Measurements from ENCODE around the gene SNRPA.
"Not testable (repeated sequence)": the region's sequence is repeated elsewhere in the genome, so short reads cannot be mapped to it uniquely, and the experiment has no call there.

Gene SNRPA

GRCh38 chr19:40721936-40722661 lies 28.9 kb upstream of the SNRPA start:
- DNase-seq = no peak

DNA sequence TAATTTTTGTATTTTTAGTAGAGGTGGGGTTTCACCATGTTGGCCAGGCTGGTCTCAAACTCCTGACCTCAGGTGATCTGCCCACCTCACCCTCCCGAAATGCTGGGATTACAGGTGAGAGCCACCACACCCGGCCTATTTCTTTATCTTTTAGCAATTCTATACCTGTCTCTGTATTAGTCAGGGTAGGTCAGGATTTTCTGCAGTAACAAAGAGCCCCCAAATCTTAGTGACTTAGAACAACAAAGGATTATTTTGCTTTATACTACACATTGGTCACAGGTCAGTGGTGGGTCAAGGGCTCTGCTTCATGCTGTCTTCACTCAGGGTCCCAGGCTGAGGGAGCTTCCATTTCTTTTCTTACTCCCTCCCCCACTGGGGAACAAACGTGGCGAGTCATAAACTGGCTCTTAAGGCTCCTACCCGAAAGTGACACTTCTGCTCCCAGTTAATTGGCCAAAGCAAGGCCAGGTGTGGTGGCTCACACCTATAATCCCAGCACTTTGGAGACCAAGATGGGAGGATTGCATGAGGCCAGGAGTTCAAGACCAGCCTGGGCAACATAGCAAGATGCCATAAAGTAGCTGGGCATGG lies 27.2 kb upstream of the SNRPA start:
- no peak for DNase-seq

GRCh38 chr19:40724315-40724714 lies 26.7 kb upstream of the SNRPA start:
- DNase-seq = no peak

DNA sequence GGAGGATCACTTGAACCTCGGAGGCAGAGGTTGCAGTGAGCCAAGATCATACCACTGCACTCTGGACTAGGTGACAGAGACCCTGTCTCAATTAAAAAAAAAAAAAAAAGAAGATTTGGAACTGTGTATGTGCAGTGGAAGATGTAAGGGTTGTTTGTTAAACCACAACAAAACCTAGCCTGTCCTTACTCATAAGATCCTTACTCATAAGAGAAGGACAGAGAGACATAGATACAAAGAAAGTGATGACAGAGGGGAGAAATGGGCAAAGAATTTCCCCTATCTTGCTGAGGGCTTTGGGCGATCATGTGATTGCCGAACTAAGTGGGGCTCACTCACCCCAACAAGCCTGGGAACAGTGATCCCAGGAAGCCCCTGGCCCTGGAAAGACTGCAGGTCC lies 26.1 kb upstream of the SNRPA start:
- no peak for DNase-seq

DNA sequence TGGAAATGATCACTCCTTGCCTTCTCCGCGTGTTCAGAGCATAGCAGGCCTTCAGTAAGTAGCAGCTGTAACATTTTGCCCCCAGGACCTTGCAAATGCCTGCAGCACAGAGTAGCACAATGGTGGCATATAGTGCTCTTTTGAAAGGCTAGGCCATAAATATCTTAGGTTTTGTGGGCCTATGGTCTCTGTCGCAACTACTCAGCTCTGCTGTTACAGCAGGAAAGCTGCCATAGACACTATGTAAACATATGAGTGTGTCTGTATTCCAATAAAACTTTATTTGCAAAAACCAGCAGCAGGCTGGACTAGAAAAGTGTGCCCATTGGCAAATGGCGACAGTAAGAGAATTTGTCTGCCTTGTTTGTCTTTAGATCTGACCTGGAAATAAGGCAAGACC lies 24.7 kb upstream of the SNRPA start:
- no peak for DNase-seq

DNA sequence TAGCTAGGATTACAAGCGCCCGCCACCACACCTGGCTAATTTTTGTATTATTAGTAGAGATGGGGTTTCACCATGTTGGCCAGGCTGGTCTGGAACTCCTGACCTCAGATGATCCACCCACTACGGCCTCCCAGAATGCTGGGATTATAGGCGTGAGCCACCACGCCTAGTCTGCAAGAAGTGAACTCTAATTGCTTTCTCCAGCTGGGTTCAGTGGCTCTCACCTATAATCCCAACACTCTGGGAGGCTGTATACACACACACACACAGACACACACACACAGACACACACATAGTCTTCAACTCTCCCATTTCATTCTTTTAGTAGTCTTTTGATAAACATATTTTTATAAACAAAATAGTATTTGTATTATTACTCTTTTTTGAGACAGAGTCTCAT lies 20.9 kb upstream of the SNRPA start:
- DNase-seq = not testable (repeated sequence)

GRCh38 chr19:40732304-40732703 lies 18.7 kb upstream of the SNRPA start:
- not testable (repeated sequence) for DNase-seq

DNA sequence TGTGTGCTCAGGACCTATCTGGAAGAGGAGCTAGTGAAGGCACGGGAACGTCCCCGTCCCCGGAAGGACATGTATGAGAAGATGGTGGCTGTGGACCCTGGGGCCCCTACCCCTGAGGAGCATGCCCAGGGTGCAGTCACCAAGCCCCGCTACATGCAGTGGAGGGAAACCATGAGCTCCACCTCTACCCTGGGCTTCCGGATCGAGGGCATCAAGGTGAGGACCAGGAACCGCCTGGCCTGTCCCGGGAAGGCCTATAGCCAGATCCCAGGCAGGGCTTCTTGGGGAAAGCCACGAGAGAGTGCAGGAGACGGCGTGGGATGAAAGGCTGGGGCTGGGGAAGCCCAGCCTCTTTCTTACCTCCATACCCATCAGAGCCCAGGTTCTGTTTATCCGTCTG lies 17.9 kb upstream of the SNRPA start:
- no peak for DNase-seq

DNA sequence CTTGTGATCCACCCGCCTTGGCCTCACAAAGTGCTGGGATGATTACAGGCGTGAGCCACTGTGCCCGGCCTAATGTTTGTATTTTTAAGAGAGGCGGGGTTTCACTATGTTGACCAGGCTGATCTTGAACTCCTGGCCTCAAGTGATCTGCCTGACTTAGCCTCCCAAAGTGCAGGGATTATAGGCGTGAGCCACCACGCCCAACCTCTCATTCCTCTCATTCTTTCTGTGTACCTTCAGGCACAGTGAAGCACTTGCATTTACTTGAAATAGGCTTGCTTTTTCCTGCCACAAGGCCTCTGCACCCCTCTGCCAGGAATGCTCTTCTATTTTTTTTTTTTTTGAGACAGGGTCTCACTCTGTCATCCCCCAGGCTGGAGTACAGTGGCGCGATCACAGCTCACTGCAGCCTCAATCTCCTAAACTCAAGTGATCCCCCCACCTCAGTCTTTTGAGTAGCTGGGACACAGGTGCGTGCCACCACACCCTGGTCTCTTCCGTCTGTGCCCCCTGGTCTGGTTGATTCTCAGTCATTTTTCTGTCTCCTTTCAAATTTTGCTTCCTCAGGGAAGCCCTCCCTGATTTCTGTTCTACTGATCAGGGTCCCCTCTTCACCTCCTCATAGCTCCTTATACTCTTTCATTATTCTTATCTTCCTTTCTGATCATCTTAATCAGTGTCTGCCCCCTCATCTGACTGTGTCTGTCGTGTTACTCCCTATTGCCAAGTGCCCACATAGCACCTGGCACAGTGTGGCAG lies 15.8 kb upstream of the SNRPA start:
- DNase-seq = no peak

- DNase-seq = no peak
Observed at GRCh38 chr19:40736661-40737060, 14.3 kb upstream of the SNRPA start.

DNA sequence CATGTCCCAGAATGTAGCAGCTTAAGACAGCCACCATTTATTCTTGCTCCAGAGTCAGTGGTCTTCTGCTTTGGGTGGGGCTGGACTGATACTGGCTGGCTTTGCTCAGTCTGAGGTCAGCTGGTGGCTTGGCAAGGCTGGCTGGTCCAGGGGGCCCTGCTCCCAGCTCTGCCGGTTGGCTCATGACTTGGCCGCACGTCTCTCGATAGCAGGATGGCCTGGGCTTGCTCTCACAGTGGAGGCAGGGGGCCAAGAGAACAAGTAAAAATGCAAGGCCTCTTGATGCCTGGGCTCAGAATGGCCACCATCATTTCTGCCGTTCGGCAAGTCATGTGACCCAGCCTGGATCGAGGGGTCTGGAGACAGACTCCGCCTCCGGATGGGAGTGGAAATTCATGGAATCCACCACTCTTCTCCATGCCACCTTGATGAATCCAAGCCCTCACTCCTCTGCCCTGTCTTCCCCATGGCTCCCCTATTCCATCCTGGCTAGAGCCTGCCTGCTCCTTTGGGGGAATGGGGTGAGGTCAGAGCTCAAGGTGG lies 13.8 kb upstream of the SNRPA start:
- no peak for DNase-seq

GRCh38 chr19:40739030-40739839 lies 11.8 kb upstream of the SNRPA start:
- DNase-seq = no peak

GRCh38 chr19:40739871-40740703 lies 10.9 kb upstream of the SNRPA start:
- DNase-seq = no peak

DNA sequence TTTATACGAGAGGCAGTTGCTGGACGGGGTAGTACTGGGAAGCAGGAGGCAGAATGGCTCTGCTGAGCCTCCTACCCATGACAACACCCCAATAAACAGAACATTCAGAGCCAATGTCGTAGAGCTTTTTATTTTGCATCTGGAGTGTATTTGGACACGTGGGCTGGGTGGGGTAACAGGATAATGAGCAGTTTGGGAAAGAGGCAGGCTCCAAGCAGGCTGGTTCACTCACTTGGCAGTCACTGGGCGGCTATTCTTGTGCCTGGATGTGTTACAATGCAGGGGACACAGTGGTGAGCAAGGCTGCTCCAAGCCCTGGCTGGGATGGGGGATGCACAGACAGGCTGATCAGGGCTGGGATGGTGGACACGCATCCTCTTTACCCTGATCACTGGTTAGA lies 10.3 kb upstream of the SNRPA start:
- DNase-seq = no peak

GRCh38 chr19:40741527-40742390 lies 9.2 kb upstream of the SNRPA start:
- DNase-seq = no peak

DNA sequence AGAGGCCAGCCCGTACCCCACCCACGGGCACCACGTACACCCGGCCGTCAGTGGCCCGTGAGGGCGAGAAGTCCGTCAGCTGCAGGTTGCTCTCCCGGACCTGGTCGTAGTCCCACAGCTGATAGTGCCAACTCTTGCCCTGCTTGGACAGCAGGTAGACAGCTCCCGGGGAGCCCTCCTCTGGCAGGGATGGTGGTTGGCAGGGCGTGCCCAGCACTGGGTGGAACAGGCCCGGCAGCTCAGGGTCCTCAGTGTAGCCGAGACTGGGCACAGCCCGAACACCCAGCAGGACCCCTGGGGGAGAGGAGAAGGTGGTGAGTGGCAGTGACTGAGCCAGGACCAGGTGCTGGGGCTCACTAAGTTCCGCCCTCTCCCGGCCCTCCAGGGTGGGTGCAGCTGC lies 8.5 kb upstream of the SNRPA start:
- DNase-seq = no peak

- DNase-seq = no peak
Observed at GRCh38 chr19:40742886-40743285, 8.1 kb upstream of the SNRPA start.

DNA sequence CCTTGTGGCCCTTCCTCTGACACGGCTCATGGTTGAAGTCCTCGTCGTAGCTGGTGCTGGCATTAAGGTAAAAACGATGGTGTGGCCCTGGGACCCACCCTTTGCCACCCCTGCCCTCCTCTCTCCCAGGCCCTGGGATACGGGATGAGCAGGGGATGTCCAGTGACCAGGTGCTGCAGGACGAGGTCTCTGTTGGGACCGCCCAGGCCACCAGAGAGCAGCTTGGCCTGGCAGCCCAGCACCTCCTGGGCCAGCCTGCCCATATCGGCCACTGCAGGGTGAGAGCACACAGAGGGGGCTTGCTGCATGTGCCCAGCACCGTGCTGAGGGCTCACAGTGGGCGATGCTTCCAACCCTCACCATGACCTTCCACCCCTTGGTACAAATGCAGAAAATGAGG lies 7.1 kb upstream of the SNRPA start:
- no peak for DNase-seq

GRCh38 chr19:40744554-40745401 lies 6.2 kb upstream of the SNRPA start:
- DNase-seq = peak; percentile 39

DNA sequence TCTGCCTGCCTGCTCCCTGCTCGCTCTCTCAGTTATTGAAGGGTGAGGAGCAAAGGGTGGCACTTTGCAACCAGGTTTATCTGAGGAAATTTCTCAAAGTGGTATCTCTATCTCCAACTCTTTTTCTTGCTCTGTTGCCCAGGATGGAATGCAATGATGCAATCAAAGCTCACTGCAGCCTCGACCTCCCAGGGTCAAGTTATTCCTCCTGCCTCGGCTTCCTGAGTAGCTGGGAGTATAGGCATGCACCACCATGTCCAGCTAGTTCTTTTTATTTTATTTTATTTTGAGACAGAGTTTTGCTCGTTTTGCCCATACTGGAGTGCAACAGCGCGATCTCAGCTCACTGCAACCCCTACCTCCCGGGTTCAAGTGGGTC lies 5.6 kb upstream of the SNRPA start:
- DNase-seq = no peak
